HCT116 (cell line): ENCODE results near the gene CBFA2T3. TPM values are rescaled to one million over a fixed set of nuclear protein-coding genes. Genes with fewer than 3 reads are reported as not detected.
A peak's percentile ranks its signal among the peaks of the same experiment; 100 is the strongest.

ENCODE experiments used
- ATAC-seq: fragments of 200-7000 bp; cut with Tn5 transposase; 2 replicates; pipeline ENCODE4 v1.9.1; 2020; ENCODE audit warnings: mild to moderate bottlenecking, moderate library complexity
- BruUV-seq: library from RNA; stranded (reverse); fragments of 400-500 nt; replicated peaks from 2 replicates; lab custom pipeline; 2021; lab: Mats Ljungman, UMichigan
- CTCF ChIA-PET: fragments of 300-600 bp; sonication (Branson Sonifier 250); formaldehyde crosslinking; loops from one replicate; lab custom pipeline; 2021; ENCODE audit warnings: antibody characterized with exemption; lab: Charles Lee
- POLR2A ChIA-PET: fragments of 300-600, 350-600 bp; sonication (Branson Sonifier 250); formaldehyde crosslinking; loops from one replicate; lab custom pipeline; 2021; ENCODE audit warnings: antibody characterized with exemption; lab: Charles Lee
- RAD21 ChIA-PET, 2 experiments: fragments of 300-600 bp; sonication (Branson Sonifier 250); formaldehyde crosslinking; loops; one replicate each; lab custom pipeline; 2023; ENCODE audit warnings: low total read pairs in 2 of 2; ENCODE audit not compliant: uncharacterized antibody in 2 of 2, unreplicated experiment in 2 of 2, low non-redundant PET in 1 of 2; lab: Charles Lee
- DNase-seq: peaks from one replicate; pipeline ENCODE4 v3.0.0-alpha.2; 2010; ENCODE audit warnings: low read depth, low spot score
- H2AFZ ChIP-seq: fragments of 200-600 bp; shearing (Covaris generic), sonication (generic); 2 replicates; pipeline ENCODE4 v1.6.1; 2017; ENCODE audit warnings: low read depth, mixed run types, mixed read lengths, antibody characterized with exemption, low read length; ENCODE audit not compliant: poor library complexity, severe bottlenecking
- H3K27ac ChIP-seq: 2 replicates; pipeline ENCODE4 v1.5.1; 2012; ENCODE audit warnings: low read depth, low read length
- H3K27me3 ChIP-seq: fragments of 200-600 bp; sonication (generic); 2 replicates; pipeline ENCODE4 v1.6.1; 2016; ENCODE audit warnings: mixed run types, low read length, mixed read lengths; ENCODE audit not compliant: insufficient read depth
- H3K36me3 ChIP-seq, 2 experiments: fragments of 200-500 bp in 1 of 2; fragments of 200-600 bp in 1 of 2; sonication (Bioruptor generic) in 1 of 2; sonication (generic) in 1 of 2; 2 replicates each; pipeline versions ENCODE4 v1.5.1 to v1.6.1; 2014 to 2016; ENCODE audit warnings: low read length in 2 of 2, inconsistent platforms in 1 of 2, mixed read lengths in 1 of 2, mixed run types in 1 of 2; ENCODE audit not compliant: insufficient read depth in 2 of 2, control insufficient read depth in 1 of 2
- H3K4me1 ChIP-seq, 2 experiments: fragments of 200-600 bp in 1 of 2; sonication (generic) in 1 of 2; 2 replicates each; pipeline versions ENCODE4 v1.5.1 to v1.6.1; 2012 to 2017; ENCODE audit warnings: low read length in 2 of 2, inconsistent platforms in 1 of 2, mild to moderate bottlenecking in 1 of 2, mixed read lengths in 1 of 2, mixed run types in 1 of 2, moderate library complexity in 1 of 2; ENCODE audit not compliant: insufficient read depth in 2 of 2, control insufficient read depth in 1 of 2
- H3K4me2 ChIP-seq: fragments of 200-600 bp; sonication (generic); 2 replicates; pipeline ENCODE4 v1.6.1; 2017; ENCODE audit warnings: mixed run types, low read length, mixed read lengths
- H3K4me3 ChIP-seq, 2 experiments: fragments of 200-600 bp in 1 of 2; sonication (generic) in 1 of 2; replicated peaks in 1 of 2; 2 replicates each; pipeline ENCODE4 v1.5.1; 2011 to 2016; ENCODE audit warnings: low read length in 2 of 2, control low read depth in 1 of 2, low read depth in 1 of 2, mild to moderate bottlenecking in 1 of 2, mixed read lengths in 1 of 2, mixed run types in 1 of 2
- H3K79me2 ChIP-seq: fragments of 200-600 bp; sonication (generic); 2 replicates; pipeline ENCODE4 v1.6.1; 2017; ENCODE audit warnings: mild to moderate bottlenecking, mixed run types, low read length, moderate library complexity, mixed read lengths; ENCODE audit not compliant: insufficient read depth
- H3K9ac ChIP-seq: fragments of 200-600 bp; sonication (generic); 2 replicates; pipeline ENCODE4 v1.6.1; 2016; ENCODE audit warnings: low read length, mixed read lengths
- H3K9me2 ChIP-seq: fragments of 200-600 bp; sonication (generic), shearing (Covaris generic); 2 replicates; pipeline ENCODE4 v1.6.1; 2017; ENCODE audit warnings: mixed run types, mild to moderate bottlenecking, moderate library complexity; ENCODE audit not compliant: insufficient read depth
- H3K9me3 ChIP-seq, 2 experiments: fragments of 200-500 bp in 1 of 2; fragments of 200-600 bp in 1 of 2; sonication (Bioruptor generic) in 1 of 2; sonication (generic) in 1 of 2; 2 replicates each; pipeline ENCODE4 v1.6.1; 2014 to 2017; ENCODE audit warnings: low read length in 2 of 2, mixed read lengths in 2 of 2, inconsistent platforms in 1 of 2, low read depth in 1 of 2, mild to moderate bottlenecking in 1 of 2, mixed run types in 1 of 2, moderate library complexity in 1 of 2; ENCODE audit not compliant: control insufficient read depth in 1 of 2, insufficient read depth in 1 of 2
- H4K20me1 ChIP-seq: fragments of 200-600 bp; sonication (generic), shearing (Covaris generic); 2 replicates; pipeline ENCODE4 v1.6.1; 2017; ENCODE audit warnings: mixed run types, mild to moderate bottlenecking, moderate library complexity; ENCODE audit not compliant: insufficient read depth
- ATF3 ChIP-seq: IDR thresholded peaks from 2 replicates; pipeline ENCODE4 v1.6.1; 2012
- CBX3 ChIP-seq: IDR thresholded peaks from 2 replicates; pipeline ENCODE4 v1.6.1; 2012; ENCODE audit warnings: low read depth
- CEBPB ChIP-seq: IDR thresholded peaks from 2 replicates; pipeline ENCODE4 v1.6.1; 2012; ENCODE audit warnings: low read depth
- CTCF ChIP-seq, 3 experiments: fragments of 200-600 bp in 1 of 3; sonication (generic) in 1 of 3; IDR thresholded peaks in 2 of 3; conservative IDR thresholded peaks in 1 of 3; 2 replicates each; pipeline ENCODE4 v1.5.1; 2012 to 2017; ENCODE audit warnings: low read depth in 2 of 3, low read length in 2 of 3, antibody characterized with exemption in 1 of 3, borderline replicate concordance in 1 of 3, control low read depth in 1 of 3, mild to moderate bottlenecking in 1 of 3, mixed read lengths in 1 of 3, mixed run types in 1 of 3, moderate library complexity in 1 of 3; ENCODE audit not compliant: insufficient read depth in 1 of 3
- EZH2 ChIP-seq: fragments of 200-600 bp; sonication (generic); IDR thresholded peaks from 2 replicates; pipeline ENCODE4 v1.6.1; 2017; ENCODE audit warnings: antibody characterized with exemption, mixed run types
- EZH2phosphoT487 ChIP-seq: fragments of 200-600 bp; IDR thresholded peaks from 2 replicates; pipeline ENCODE4 v1.6.1; 2018; ENCODE audit warnings: antibody characterized with exemption, borderline replicate concordance
- FOSL1 ChIP-seq: IDR thresholded peaks from 2 replicates; pipeline ENCODE4 v1.6.1; 2012; ENCODE audit warnings: low read depth
- JUND ChIP-seq: IDR thresholded peaks from 2 replicates; pipeline ENCODE4 v1.6.1; 2012
- POLR2A ChIP-seq: IDR thresholded peaks from 2 replicates; pipeline ENCODE4 v1.7.0; 2011; ENCODE audit warnings: borderline replicate concordance; ENCODE audit not compliant: insufficient read depth, insufficient read length; ENCODE audit errors: extremely low read depth
- RAD21 ChIP-seq: IDR thresholded peaks from 2 replicates; pipeline ENCODE4 v1.6.1; 2012; ENCODE audit warnings: low read depth, mild to moderate bottlenecking
- REST ChIP-seq: IDR thresholded peaks from 2 replicates; pipeline ENCODE4 v1.6.1; 2012; ENCODE audit warnings: low read depth
- SIN3A ChIP-seq: IDR thresholded peaks from 2 replicates; pipeline ENCODE4 v1.6.1; 2012; ENCODE audit warnings: low read depth
- SP1 ChIP-seq: IDR thresholded peaks from 2 replicates; pipeline ENCODE4 v1.6.1; 2012; ENCODE audit warnings: low read depth
- SRF ChIP-seq: IDR thresholded peaks from 2 replicates; pipeline ENCODE4 v1.6.1; 2012; ENCODE audit warnings: low read depth
- TCF7L2 ChIP-seq: IDR thresholded peaks from 2 replicates; pipeline ENCODE4 v1.7.0; 2011; ENCODE audit warnings: borderline replicate concordance, inconsistent platforms; ENCODE audit not compliant: insufficient read depth, insufficient read length; ENCODE audit errors: extremely low read depth
- YY1 ChIP-seq: IDR thresholded peaks from 2 replicates; pipeline ENCODE4 v1.6.1; 2011; ENCODE audit warnings: low read length, low read depth, moderate library complexity, mild to moderate bottlenecking; ENCODE audit not compliant: insufficient replicate concordance; ENCODE audit errors: extremely low read depth
- ZNF274 ChIP-seq: fragments of 200-500 bp; sonication (Bioruptor generic); IDR thresholded peaks from 2 replicates; pipeline ENCODE4 v1.6.1; 2014; ENCODE audit warnings: mild to moderate bottlenecking, low read depth, low read length, inconsistent platforms
- intact Hi-C: fragments of 100-400 bp; cut with micrococcal nuclease; formaldehyde crosslinking; loops from 2 replicates; pipeline ENCODE4 v1.10.0; 2022
- total RNA-seq: library from RNA; stranded (reverse); gene quantifications from one replicate; pipeline ENCODE4 v1.2.1, GENCODE V29; 2021; ENCODE audit not compliant: unreplicated experiment
- TF ChIP-seq, protein P1 (sequence below): IDR thresholded peaks from 2 replicates; pipeline ENCODE4 v1.6.1; 2012

CBFA2T3 gene
- total RNA-seq, 1 experiment from 2014 or later: 19.1 TPM

GRCh38 chr16:88888461-88889387 lies 88.3 kb downstream of the CBFA2T3 start (continued):
- TF ChIP-seq SIN3A: no peak

GRCh38 chr16:88888057-88888456 lies 89.0 kb downstream of the CBFA2T3 start:
- H3K4me1 ChIP-seq: peaks cover 0 to 11% of the 10 kb centered on the region in 2 experiments; a peak in 2 of 4 replicates
- peaks cover 0 to 6% of the 10 kb centered on the region in 2 experiments; a peak in 1 of 4 replicates for H3K36me3 ChIP-seq
- H3K27me3 ChIP-seq: no peaks in the 10 kb centered on the region
- no peak overlapping the region for H3K4me2 ChIP-seq
- no peak overlapping the region for H3K9ac ChIP-seq
- H3K9me2 ChIP-seq: no peaks in the 10 kb centered on the region
- DNase-seq: no peak
- no peaks in the 10 kb centered on the region for H3K9me3 ChIP-seq
- BruUV-seq: no TSS peak
- ATAC-seq: no peak
- H3K27ac ChIP-seq: peak overlapping the region; percentile 20; the same call in 1 of the 2 replicates
- RAD21 ChIA-PET: no interaction called here
- H2AFZ ChIP-seq: no peak overlapping the region
- H3K79me2 ChIP-seq: no peaks in the 10 kb centered on the region
- intact Hi-C loops: no loop called here
- POLR2A ChIA-PET: no interaction called here
- no peak overlapping the region for H3K4me3 ChIP-seq
- CTCF ChIA-PET: no interaction called here
- H4K20me1 ChIP-seq: no peaks in the 10 kb centered on the region
- TF ChIP-seq EZH2phosphoT487: no peak
- TF ChIP-seq, protein P1, sequence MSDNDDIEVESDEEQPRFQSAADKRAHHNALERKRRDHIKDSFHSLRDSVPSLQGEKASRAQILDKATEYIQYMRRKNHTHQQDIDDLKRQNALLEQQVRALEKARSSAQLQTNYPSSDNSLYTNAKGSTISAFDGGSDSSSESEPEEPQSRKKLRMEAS: no peak
- TF ChIP-seq REST: no peak
- TF ChIP-seq POLR2A: no peak
- TF ChIP-seq TCF7L2: no peak
- no peak for TF ChIP-seq FOSL1
- no peak for TF ChIP-seq CTCF (IDR thresholded peaks at IDR 0.05 in 2 of 3, conservative IDR thresholded peaks at IDR 0.05 in 1 of 3; ENCODE audit: borderline replicate concordance in 1 of 3, insufficient read depth in 1 of 3, low read depth in 2 of 3, low read length in 2 of 3)
- no peak for TF ChIP-seq RAD21
- TF ChIP-seq CEBPB: no peak
- no peak for TF ChIP-seq ATF3
- no peak for TF ChIP-seq ZNF274
- no peak for TF ChIP-seq SRF
- no peak for TF ChIP-seq CBX3
- TF ChIP-seq SP1: no peak
- TF ChIP-seq JUND: no peak
- no peak for TF ChIP-seq EZH2
- no peak for TF ChIP-seq SIN3A
- TF ChIP-seq YY1: no peak
